GM12874 (cell line): ENCODE data around the gene PTPRD.

Source experiments
- TF ChIP-seq, protein P1 (sequence below): IDR thresholded peaks from 2 replicates; pipeline ENCODE4 v1.5.1; 2011; ENCODE audit warnings: low read depth, mild to moderate bottlenecking, control low read depth, low read length, moderate library complexity; ENCODE audit not compliant: insufficient read depth

The PTPRD gene

DNA sequence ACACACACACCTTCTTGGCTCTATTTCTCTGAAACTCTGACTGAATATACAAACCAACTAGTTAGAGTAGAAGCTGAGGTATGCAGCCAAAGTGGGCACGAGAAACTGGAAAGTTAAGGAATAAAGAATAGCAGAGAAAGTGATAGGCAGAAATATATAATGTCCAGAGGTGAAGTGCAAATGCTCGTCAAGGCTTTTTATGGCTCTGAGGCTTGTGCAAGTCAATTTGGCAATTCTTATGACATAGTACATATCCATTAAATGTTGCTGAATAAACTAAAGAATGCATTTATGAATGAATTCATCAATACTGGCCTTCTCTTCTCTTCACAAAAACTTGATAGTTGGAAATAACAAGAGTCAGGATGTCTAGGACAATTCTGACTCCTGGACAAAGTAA lies 2323.1 kb downstream of the PTPRD start:
- TF ChIP-seq, protein P1, sequence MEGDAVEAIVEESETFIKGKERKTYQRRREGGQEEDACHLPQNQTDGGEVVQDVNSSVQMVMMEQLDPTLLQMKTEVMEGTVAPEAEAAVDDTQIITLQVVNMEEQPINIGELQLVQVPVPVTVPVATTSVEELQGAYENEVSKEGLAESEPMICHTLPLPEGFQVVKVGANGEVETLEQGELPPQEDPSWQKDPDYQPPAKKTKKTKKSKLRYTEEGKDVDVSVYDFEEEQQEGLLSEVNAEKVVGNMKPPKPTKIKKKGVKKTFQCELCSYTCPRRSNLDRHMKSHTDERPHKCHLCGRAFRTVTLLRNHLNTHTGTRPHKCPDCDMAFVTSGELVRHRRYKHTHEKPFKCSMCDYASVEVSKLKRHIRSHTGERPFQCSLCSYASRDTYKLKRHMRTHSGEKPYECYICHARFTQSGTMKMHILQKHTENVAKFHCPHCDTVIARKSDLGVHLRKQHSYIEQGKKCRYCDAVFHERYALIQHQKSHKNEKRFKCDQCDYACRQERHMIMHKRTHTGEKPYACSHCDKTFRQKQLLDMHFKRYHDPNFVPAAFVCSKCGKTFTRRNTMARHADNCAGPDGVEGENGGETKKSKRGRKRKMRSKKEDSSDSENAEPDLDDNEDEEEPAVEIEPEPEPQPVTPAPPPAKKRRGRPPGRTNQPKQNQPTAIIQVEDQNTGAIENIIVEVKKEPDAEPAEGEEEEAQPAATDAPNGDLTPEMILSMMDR, result no peak

DNA sequence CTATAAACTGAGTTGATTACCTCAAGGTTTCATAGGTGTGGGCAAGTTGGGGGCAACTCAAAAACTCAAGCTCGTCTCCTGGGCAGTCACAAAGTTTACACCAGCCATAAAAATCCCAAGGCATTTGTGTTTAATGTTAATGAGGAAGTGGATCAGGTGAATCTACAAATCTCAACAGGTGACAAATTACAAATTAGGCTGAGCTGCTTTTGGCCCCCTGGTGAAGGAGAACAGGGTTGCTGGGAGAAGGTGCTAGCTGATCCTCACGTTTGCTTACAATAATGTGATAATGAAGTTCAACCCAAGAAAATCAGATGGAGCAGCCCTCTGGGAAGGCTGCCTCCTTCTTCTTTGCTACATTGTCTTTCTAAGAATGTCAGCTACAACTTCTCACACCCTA lies 2324.8 kb downstream of the PTPRD start:
- TF ChIP-seq, protein P1, result no peak

DNA sequence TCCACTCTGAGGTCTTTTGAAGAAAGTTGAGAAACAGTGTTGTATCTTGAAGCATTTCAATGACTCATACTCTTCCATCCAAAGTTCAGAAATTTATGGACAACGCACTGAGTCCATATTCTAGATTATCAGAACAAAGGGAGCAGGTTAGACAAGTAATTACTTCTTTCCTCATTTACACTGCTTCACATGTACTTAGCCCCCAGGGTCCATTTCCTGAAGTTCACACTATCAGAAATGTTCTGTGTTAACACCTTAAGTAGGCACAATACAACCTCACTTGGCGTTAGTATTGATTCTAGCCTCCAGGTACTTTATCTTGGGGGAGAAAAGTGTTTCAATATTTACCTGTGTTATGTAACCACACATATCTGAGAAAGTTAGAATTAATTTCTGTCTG lies 2325.3 kb downstream of the PTPRD start:
- TF ChIP-seq, protein P1, result no peak

DNA sequence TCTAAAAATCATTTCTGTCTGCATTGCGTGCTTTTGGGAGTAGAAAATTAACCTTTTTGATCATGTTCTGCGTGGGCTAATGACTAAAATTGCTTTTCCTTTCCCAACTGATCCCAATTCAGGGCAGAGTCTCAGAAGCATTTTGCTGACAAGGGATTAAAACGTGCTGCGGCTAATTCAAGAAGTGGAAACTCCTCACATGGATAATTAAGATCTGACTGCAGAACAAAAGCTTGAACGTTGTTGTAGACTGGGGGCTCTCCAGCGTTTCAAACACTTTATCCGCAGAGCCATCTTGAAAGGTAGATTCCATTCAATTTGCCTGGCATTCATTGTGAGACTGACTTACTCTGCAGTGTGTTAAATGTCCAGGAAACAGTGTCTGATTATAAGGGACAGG lies 2327.9 kb downstream of the PTPRD start:
- TF ChIP-seq, protein P1, result no peak

DNA sequence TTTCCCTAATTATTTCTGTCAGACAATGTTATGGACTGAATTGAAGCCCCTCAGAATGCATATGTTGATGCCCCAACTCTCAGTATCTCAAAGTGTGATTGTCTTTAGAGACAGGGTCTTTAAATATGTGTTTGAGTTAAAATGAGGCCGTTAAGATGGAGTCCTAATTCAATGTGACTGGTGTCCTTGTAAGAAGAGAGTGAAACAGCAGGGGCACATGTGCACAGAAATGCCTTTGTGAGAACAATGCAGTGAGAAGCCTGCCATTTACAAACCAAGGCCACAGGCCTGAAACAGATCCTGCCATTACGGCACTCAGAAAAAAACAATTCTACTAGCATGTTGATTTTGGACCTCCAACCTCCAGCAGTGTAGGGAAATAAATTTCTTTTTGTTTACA lies 2330.3 kb downstream of the PTPRD start:
- TF ChIP-seq, protein P1, result no peak

DNA sequence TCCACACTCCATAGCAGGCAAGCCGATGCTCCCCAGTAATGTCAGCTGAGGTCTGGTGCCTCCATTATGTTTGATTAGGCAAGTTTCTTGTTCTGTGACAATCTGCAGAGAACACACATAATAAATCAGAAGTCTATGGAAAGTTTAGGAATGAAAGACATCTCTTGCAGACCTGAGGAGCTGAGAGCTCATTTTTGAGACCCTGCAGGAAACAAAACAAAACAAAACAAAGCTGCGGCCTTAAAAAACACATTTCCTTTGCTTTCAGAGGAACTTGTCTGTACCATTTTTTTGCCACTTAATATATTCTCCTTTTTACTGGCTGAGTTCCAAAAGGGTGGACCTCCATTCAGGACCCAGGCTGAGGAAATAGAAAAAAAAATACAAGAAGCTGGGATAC lies 2332.0 kb downstream of the PTPRD start:
- TF ChIP-seq, protein P1, result no peak

DNA sequence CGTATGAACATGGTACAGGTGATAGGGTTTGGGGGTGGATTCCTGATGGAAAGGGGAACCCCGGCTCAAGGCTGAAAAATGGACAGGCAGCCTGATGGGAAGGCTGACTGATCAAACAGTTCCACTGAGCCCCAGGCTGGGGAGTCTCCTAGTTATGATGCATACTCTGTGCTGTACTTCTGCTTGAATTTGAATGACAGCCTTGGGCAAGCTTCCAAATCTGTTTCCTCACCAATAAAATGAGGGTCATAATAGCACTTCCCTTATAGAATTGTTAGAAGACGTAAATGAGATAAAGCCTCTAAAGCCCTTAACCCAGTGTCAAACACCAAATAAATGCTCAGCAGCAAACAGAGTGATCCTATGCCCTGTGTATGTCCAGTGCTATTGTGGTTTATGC lies 2334.8 kb downstream of the PTPRD start:
- TF ChIP-seq, protein P1, result no peak

DNA sequence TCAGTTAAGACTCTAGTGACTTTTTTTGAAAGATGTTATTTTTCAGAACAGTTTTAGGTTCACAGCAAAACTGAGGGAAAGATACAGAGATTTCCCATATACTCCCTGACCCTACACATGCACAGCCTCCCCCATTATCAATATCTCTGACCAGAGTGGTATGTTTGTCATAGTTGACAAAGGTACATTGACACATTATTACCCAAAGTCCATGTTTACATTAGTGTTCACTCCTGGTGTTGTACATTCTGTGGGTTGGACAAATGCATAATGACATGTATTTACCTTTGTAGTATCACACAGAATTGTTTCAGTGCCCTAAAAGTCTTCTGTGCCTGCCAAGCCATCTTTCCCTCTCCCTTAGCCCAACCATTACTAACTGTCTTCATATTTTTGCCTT lies 2342.6 kb downstream of the PTPRD start:
- TF ChIP-seq, protein P1, result no peak
